ENCODE results near the gene TRMT1. TPM values are rescaled to one million over a fixed set of nuclear protein-coding genes. Genes with fewer than 3 reads are reported as not detected.

The TRMT1 gene
- total RNA-seq, 1 experiment from 2014 or later: 106 TPM

- TF ChIP-seq USF1 (CRISPR knock-in tag; IDR thresholded peaks at IDR 0.05): peak; percentile 53; the same call in 1 of the 2 replicates
- no peak for TF ChIP-seq NR1H2 (CRISPR knock-in tag; IDR thresholded peaks at IDR 0.05)
- TF ChIP-seq ESRRA (CRISPR knock-in tag; IDR thresholded peaks at IDR 0.05; ENCODE audit: borderline replicate concordance): no peak
- TF ChIP-seq ZBTB43 (CRISPR knock-in tag; IDR thresholded peaks at IDR 0.05): peak; percentile 87; the same call in 1 of the 2 replicates
- peak; percentile 86; the same call in 1 of the 2 replicates for TF ChIP-seq ARID4B (CRISPR knock-in tag; IDR thresholded peaks at IDR 0.05; ENCODE audit: borderline replicate concordance)
- TF ChIP-seq FOXJ3 (CRISPR knock-in tag; IDR thresholded peaks at IDR 0.05; ENCODE audit: borderline replicate concordance): 0 out of 2 replicates have a peak, but pooled peaks have one; percentile 60
- no peak for TF ChIP-seq NR3C1 (CRISPR knock-in tag; conservative IDR thresholded peaks at IDR 0.05; ENCODE audit: low read depth)
- no peak for TF ChIP-seq ELF4 (CRISPR knock-in tag; IDR thresholded peaks at IDR 0.05; ENCODE audit: low read depth)
- TF ChIP-seq JUN (CRISPR knock-in tag; IDR thresholded peaks at IDR 0.05): no peak
- peak; percentile 55 for TF ChIP-seq USF2 (CRISPR knock-in tag; IDR thresholded peaks at IDR 0.05)
- TF ChIP-seq SOX15 (CRISPR knock-in tag; IDR thresholded peaks at IDR 0.05): no peak
- peak; percentile 99 for TF ChIP-seq ZNF423 (CRISPR knock-in tag; IDR thresholded peaks at IDR 0.05)
- TF ChIP-seq ZNF121 (CRISPR knock-in tag; IDR thresholded peaks at IDR 0.05): no peak
- TF ChIP-seq FOXK1 (CRISPR knock-in tag; IDR thresholded peaks at IDR 0.05): peak; percentile 87
- no peak for TF ChIP-seq GRHL2 (CRISPR knock-in tag; IDR thresholded peaks at IDR 0.05; ENCODE audit: insufficient replicate concordance, severe bottlenecking)
- TF ChIP-seq TEAD4 (CRISPR knock-in tag; IDR thresholded peaks at IDR 0.05): no peak
- no peak for TF ChIP-seq CDX4 (CRISPR knock-in tag; IDR thresholded peaks at IDR 0.05; ENCODE audit: borderline replicate concordance)
- TF ChIP-seq CREB1 (CRISPR knock-in tag; IDR thresholded peaks at IDR 0.05): peak; percentile 78; the same call in 1 of the 2 replicates
- no peak for TF ChIP-seq ATF1 (CRISPR knock-in tag; IDR thresholded peaks at IDR 0.05)
- TF ChIP-seq PRRX2 (CRISPR knock-in tag; IDR thresholded peaks at IDR 0.05): peak; percentile 68; the same call in 1 of the 2 replicates
- no peak for TF ChIP-seq EMX1 (CRISPR knock-in tag; IDR thresholded peaks at IDR 0.05)
- no peak for TF ChIP-seq ZNF671 (CRISPR knock-in tag; IDR thresholded peaks at IDR 0.05)
- peak; percentile 91; the same call in 1 of the 2 replicates for TF ChIP-seq FOXP4 (CRISPR knock-in tag; IDR thresholded peaks at IDR 0.05)
- TF ChIP-seq FOXP1 (CRISPR knock-in tag; IDR thresholded peaks at IDR 0.05; ENCODE audit: borderline replicate concordance): peak; percentile 91; the same call in 1 of the 2 replicates
- no peak for TF ChIP-seq E2F4 (CRISPR knock-in tag; IDR thresholded peaks at IDR 0.05; ENCODE audit: borderline replicate concordance, low read depth)
- peak; percentile 92 for TF ChIP-seq ZNF232 (CRISPR knock-in tag; IDR thresholded peaks at IDR 0.05)
- 0 out of 2 replicates have a peak, but pooled peaks have one; percentile 48 for TF ChIP-seq ZNF138 (CRISPR knock-in tag; conservative IDR thresholded peaks at IDR 0.05)
Measured at GRCh38 chr19:13164343-13165161, 48.0 kb upstream of the TRMT1 start (continued).

Data from WTC11 (cell line).